ENCODE results near the gene PRR7.

The PRR7 gene

GRCh38 chr5:177438468-177438867 is 8.1 kb upstream of the PRR7 start:
- Histone ChIP-seq H3K4me1 (ENCODE audit: control insufficient read depth, insufficient read depth, low read length) (no peaks in the 10 kb centered on the region), H3K4me3 (ENCODE audit: insufficient read depth, low read depth, low read length) (no peak overlapping the region), H3K9me3 (ENCODE audit: control insufficient read depth, low read length) (no peaks in the 10 kb centered on the region), H3K27ac (ENCODE audit: insufficient read depth, low read depth, low read length, poor library complexity, severe bottlenecking) (no peak overlapping the region), H3K27me3 (ENCODE audit: control insufficient read depth, insufficient read depth, low read length, poor library complexity, severe bottlenecking) (no peaks in the 10 kb centered on the region), H3K36me3 (ENCODE audit: control insufficient read depth, insufficient read depth, low read length) (peaks cover 4% of the 10 kb centered on the region)
- WGBS, 2 experiments = 93 to 96% methylated on average over 10 of the region's 10 CpGs

- Histone ChIP-seq H3K27me3 (ENCODE audit: control insufficient read depth, insufficient read depth, low read length, poor library complexity, severe bottlenecking) (no peaks in the 10 kb centered on the region), H3K9me3 (ENCODE audit: control insufficient read depth, low read length) (no peaks in the 10 kb centered on the region), H3K27ac (ENCODE audit: insufficient read depth, low read depth, low read length, poor library complexity, severe bottlenecking) (no peak overlapping the region), H3K4me3 (ENCODE audit: insufficient read depth, low read depth, low read length) (no peak overlapping the region), H3K4me1 (ENCODE audit: control insufficient read depth, insufficient read depth, low read length) (no peaks in the 10 kb centered on the region), H3K36me3 (ENCODE audit: control insufficient read depth, insufficient read depth, low read length) (no peaks in the 10 kb centered on the region)
- WGBS, 2 experiments = 95% methylated on average over 4 of the region's 4 CpGs
These were observed 7.0 kb upstream of the PRR7 start for GRCh38 chr5:177439518-177440053.

GRCh38 chr5:177440211-177440989 is 6.2 kb upstream of the PRR7 start:
- Histone ChIP-seq H3K4me1 (ENCODE audit: control insufficient read depth, insufficient read depth, low read length) (no peaks in the 10 kb centered on the region), H3K27me3 (ENCODE audit: control insufficient read depth, insufficient read depth, low read length, poor library complexity, severe bottlenecking) (no peaks in the 10 kb centered on the region), H3K36me3 (ENCODE audit: control insufficient read depth, insufficient read depth, low read length) (no peaks in the 10 kb centered on the region), H3K9me3 (ENCODE audit: control insufficient read depth, low read length) (no peaks in the 10 kb centered on the region), H3K27ac (ENCODE audit: insufficient read depth, low read depth, low read length, poor library complexity, severe bottlenecking) (no peak overlapping the region), H3K4me3 (ENCODE audit: insufficient read depth, low read depth, low read length) (no peak overlapping the region)
- WGBS, 2 experiments = 88 to 89% methylated on average over 24 of the region's 24 CpGs

GRCh38 chr5:177440990-177441780 is 5.4 kb upstream of the PRR7 start:
- H3K36me3 ChIP-seq (ENCODE audit: control insufficient read depth, insufficient read depth, low read length) = no peaks in the 10 kb centered on the region
- H3K9me3 ChIP-seq (ENCODE audit: control insufficient read depth, low read length) = no peaks in the 10 kb centered on the region
- no peaks in the 10 kb centered on the region for H3K27me3 ChIP-seq (ENCODE audit: control insufficient read depth, insufficient read depth, low read length, poor library complexity, severe bottlenecking)
- WGBS, 2 experiments = 92% methylated on average over 26 of the region's 26 CpGs
- peaks cover 2% of the 10 kb centered on the region for H3K4me1 ChIP-seq (ENCODE audit: control insufficient read depth, insufficient read depth, low read length)
- no peak overlapping the region for H3K4me3 ChIP-seq (ENCODE audit: insufficient read depth, low read depth, low read length)
- no peak overlapping the region for H3K27ac ChIP-seq (ENCODE audit: insufficient read depth, low read depth, low read length, poor library complexity, severe bottlenecking)

- no peaks in the 10 kb centered on the region for H3K36me3 ChIP-seq (ENCODE audit: control insufficient read depth, insufficient read depth, low read length)
- H3K9me3 ChIP-seq (ENCODE audit: control insufficient read depth, low read length) = no peaks in the 10 kb centered on the region
- peaks cover 3% of the 10 kb centered on the region for H3K4me1 ChIP-seq (ENCODE audit: control insufficient read depth, insufficient read depth, low read length)
- no peak overlapping the region for H3K27ac ChIP-seq (ENCODE audit: insufficient read depth, low read depth, low read length, poor library complexity, severe bottlenecking)
- H3K4me3 ChIP-seq (ENCODE audit: insufficient read depth, low read depth, low read length) = no peak overlapping the region
- no peaks in the 10 kb centered on the region for H3K27me3 ChIP-seq (ENCODE audit: control insufficient read depth, insufficient read depth, low read length, poor library complexity, severe bottlenecking)
- 94% methylated on average over 20 of the region's 20 CpGs for WGBS, 2 experiments
These were observed 4.4 kb upstream of the PRR7 start for GRCh38 chr5:177442066-177442826.

GRCh38 chr5:177443144-177443983 is 3.2 kb upstream of the PRR7 start:
- Histone ChIP-seq H3K4me3 (ENCODE audit: insufficient read depth, low read depth, low read length) (no peak overlapping the region), H3K9me3 (ENCODE audit: control insufficient read depth, low read length) (no peaks in the 10 kb centered on the region), H3K36me3 (ENCODE audit: control insufficient read depth, insufficient read depth, low read length) (no peaks in the 10 kb centered on the region), H3K27ac (ENCODE audit: insufficient read depth, low read depth, low read length, poor library complexity, severe bottlenecking) (no peak overlapping the region), H3K4me1 (ENCODE audit: control insufficient read depth, insufficient read depth, low read length) (peaks cover 12% of the 10 kb centered on the region), H3K27me3 (ENCODE audit: control insufficient read depth, insufficient read depth, low read length, poor library complexity, severe bottlenecking) (no peaks in the 10 kb centered on the region)
- WGBS, 2 experiments = 93 to 94% methylated on average over 15 of the region's 15 CpGs

- H3K9me3 ChIP-seq (ENCODE audit: control insufficient read depth, low read length) = no peaks in the 10 kb centered on the region
- H3K27me3 ChIP-seq (ENCODE audit: control insufficient read depth, insufficient read depth, low read length, poor library complexity, severe bottlenecking) = no peaks in the 10 kb centered on the region
- WGBS, 2 experiments = 84% methylated on average over 7 of the region's 7 CpGs
- H3K4me1 ChIP-seq (ENCODE audit: control insufficient read depth, insufficient read depth, low read length) = peaks cover 22% of the 10 kb centered on the region
- H3K4me3 ChIP-seq (ENCODE audit: insufficient read depth, low read depth, low read length) = no peak overlapping the region
- H3K27ac ChIP-seq (ENCODE audit: insufficient read depth, low read depth, low read length, poor library complexity, severe bottlenecking) = no peak overlapping the region
- H3K36me3 ChIP-seq (ENCODE audit: control insufficient read depth, insufficient read depth, low read length) = no peaks in the 10 kb centered on the region
These were observed 2.2 kb upstream of the PRR7 start for GRCh38 chr5:177444106-177445051.

- peaks cover 24% of the 10 kb centered on the region for H3K4me1 ChIP-seq (ENCODE audit: control insufficient read depth, insufficient read depth, low read length)
- no peak overlapping the region for H3K4me3 ChIP-seq (ENCODE audit: insufficient read depth, low read depth, low read length)
- no peaks in the 10 kb centered on the region for H3K27me3 ChIP-seq (ENCODE audit: control insufficient read depth, insufficient read depth, low read length, poor library complexity, severe bottlenecking)
- H3K9me3 ChIP-seq (ENCODE audit: control insufficient read depth, low read length) = no peaks in the 10 kb centered on the region
- WGBS, 2 experiments = 83 to 84% methylated on average over 10 of the region's 10 CpGs
- no peaks in the 10 kb centered on the region for H3K36me3 ChIP-seq (ENCODE audit: control insufficient read depth, insufficient read depth, low read length)
- H3K27ac ChIP-seq (ENCODE audit: insufficient read depth, low read depth, low read length, poor library complexity, severe bottlenecking) = no peak overlapping the region
These were observed 1.3 kb upstream of the PRR7 start for GRCh38 chr5:177445052-177445916.

Data from ectodermal cell (in vitro differentiated cells).